Stimulated activated CD8-positive, alpha-beta memory T cell treated with anti-CD3 and anti-CD28 coated beads, Interleukin-12 subunit alpha, Interleukin-12 subunit beta, amount 100 ng/mL, for 24 hours (primary cell): Measurements from ENCODE around the gene PDIA5.

Experiments used
- DNase-seq: peaks from one replicate; pipeline ENCODE4 v3.0.0-alpha.2; 2020; ENCODE audit errors: extremely low read depth

Gene PDIA5

DNA sequence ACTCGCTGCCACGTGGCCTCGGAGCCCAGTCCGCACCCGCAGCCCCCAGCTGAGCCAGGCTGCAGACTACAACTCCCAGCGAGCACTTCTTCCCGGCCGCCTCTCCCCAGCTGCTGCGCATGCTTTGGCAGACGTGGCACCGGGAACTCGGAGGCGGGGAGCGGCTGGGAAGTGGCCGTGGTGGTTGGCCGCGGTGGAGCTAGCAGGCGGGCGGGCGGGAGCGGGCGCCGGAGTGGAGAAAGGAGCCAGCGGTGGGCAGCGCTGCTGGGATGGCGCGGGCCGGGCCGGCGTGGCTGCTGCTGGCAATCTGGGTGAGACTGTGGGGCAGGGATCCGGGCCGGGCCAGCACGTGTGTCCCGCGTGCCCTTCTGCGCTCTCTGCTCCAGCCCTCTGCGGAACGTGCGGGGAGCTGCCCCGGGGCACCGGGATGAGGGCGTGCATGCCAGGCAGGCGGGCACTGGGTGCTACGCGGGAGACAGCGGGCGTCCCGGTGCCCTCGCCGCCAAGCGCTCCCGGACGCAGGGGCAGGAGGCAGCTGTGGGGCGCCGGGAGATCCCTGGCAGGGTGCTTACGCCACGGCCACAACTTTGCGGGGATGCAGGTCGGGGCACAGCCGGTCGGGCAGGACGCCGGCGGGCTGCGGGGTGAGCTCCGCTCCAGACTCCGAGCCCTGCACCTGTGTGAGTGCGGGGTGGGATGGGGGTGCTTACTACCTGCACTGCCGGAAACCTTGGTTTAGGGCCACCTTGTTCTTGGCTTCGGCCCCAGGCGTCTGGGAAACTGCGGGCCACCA, at the start of gene PDIA5:
Gene PDIA5, plus strand, starts transcription at position 130 of the 793 bp plus-strand sequence. Its CDS starts 140 bp downstream, at position 270.
- DNase-seq, result peak; percentile 59

DNA sequence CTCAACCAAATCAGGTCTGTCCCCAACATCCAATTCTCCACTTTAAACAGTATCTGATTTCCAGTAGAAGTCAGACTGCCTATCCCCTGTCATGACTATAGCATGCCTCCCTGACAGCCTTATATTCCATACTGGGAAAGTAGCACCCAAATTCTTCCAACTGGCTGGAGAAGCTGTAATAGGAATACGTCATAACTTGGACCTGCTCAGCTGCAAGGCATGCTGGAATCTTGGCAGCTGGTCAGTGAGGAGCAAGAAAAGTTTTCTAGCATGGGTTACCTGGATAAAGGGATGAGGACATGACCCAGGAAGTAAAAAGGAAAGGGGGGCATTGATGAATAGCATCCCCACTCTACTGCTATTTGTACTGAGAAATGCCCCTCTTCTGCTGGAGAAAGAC, 48.1 kb upstream of the PDIA5 start:
- no peak for DNase-seq

DNA sequence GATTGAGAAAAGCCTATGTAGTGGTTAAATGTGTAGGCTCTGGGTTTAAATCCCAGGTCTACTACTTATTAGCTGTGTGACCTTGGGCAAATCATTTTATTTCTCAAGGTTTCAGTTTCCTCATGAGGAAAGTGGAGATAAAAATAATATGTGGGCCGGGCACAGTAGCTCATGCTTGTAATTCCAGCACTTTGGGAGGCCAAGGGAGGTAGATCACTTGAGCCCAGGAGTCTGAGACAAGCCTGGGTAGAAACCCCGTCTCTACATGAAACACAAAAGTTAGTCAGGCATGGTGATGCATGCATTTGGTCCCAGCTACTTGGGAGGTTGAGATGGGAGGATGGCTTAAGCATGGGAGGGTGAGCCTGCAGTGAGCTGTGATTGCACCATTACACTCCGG, 47.7 kb upstream of the PDIA5 start:
- DNase-seq, result no peak

DNA sequence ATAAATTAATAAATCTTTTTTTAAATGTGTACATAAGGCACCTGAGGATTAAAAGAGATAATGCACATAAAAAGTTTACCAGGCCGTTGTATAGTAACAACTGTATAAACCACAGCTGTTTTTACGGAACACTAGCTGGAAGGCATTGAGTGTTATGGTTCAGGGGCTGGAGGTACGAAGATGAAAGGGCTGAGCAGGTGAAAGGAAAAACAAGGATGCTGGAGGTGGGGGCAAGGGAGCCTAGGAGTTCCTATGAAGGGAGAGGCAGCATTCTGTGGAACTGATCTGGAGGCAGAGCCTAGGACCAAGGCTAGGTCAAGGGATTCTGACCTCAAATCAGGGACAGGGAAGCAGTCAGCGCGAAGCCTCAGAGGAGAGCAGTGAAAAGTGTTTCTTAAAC, 47.2 kb upstream of the PDIA5 start:
- no peak for DNase-seq

DNA sequence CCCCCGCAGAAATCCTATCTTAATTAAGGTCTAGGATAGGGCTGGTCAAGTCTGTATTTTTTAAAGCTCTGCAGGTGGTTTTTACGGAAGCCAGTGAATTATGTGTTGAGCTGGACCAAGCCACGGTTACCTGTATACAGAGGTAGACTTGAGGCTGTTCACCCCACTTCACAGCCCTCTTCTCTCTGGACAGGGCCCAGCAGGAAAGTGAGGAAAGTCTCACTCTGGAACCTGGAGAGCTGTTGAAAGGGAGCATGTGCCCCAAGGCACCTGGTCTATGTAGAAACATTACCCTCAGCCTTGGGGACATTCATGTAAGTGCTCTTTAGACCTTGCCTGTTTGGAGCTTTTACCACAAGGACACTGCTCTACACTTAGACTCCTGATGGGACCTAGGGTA, 46.1 kb upstream of the PDIA5 start:
- DNase-seq, result no peak

DNA sequence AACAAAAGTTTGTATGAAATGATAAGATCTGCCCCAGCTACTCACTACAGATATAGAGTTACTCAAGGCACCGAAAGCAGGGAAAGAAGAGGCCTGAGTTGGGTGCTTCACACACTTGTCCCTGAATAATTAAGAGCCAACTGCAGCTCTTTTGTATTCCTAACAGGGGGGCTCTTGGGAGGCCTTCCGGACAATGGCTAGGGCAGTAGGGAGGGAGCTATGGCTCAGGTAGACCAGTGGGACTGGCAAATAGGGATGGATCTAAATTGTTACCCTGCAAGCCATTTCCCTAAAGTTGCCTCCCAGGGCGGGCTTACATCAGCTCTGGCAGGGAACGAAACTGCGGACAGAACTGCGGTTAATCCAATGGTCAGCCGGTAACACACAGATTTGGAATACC, 45.4 kb upstream of the PDIA5 start:
- DNase-seq, result no peak

DNA sequence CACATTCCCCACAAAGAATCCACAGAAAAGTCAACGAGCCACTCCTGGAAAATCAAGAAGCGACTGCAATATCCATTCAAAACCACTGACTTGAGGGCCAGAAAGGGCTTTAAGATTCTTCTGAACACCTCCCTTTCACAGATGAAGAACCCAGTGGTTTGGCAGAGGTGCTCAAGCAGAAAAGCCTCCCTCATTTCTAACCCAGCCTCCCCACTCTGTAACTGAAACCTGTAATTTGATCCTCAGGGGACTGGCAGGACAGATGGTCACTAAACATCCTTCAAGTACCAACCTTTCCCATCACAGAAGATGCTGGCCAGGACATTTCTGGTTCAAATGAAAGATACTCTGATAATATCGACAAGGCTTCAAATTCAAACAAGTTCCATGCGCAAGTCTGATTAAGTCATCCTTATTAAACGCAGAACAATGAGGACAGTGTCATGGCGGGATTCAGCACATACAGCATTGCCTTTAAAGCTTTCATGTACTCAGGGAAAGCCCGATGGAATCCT, 44.8 kb upstream of the PDIA5 start:
- DNase-seq, result no peak

DNA sequence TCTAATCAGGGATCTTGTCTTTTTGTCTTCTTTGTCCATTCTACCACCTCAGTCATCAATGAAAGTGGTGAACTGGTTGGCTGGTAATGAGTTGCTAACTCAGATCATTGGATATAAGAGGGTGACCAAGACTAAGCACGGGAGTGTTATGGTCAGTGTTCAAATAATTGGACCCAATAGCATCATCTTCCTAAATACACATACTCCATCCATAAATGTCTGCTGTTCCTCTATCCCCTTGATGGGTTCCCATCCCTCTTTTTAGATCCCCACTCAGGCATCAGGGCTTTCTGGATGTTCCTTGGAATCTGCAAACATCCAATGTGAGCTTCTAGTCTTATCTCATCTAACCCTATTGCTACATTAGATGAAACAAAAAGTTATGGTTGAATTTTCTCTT, 42.8 kb upstream of the PDIA5 start:
- no peak for DNase-seq

DNA sequence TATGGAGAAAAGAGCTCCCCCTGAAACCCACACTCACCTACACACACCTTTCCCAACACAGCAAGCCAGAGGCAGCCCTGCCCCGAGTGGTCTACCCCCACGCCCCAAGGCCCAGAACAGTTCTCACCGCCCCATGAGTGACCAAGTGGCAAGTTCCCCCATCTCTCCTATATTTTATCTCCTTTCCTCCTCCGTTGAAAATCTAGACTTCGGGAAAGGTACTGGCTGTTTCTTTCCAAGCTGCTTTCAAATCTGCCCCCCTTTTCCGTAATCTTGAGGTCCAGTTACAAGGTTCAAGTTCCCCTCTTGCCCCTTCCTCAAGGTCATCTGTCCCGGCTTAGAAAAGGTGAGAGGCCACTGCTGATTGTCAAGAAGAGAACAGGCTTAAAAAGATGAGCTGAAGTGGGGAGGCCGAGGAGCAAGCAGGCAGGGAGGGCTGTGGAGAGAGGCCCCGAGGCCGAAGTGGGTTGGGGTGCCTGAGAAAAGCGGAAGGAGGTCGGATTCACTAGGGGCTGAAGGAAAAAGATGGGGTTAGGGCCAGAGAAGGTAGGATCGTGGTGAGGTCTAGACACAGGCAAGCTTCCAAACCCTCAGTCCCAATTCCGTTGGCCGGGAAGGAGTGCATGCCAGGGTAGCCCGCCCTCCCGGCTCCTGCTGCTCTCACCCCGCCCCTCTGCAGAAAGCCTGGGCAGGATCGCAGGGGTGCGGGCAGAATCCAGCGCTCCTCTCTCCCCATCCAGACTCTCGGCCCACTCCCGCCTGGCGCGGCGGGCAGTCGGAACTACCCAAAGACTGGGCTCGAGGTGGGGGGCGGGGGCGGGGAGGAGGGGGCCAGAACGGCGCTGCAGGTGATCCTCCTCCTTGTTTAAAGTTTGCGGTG, 40.9 kb upstream of the PDIA5 start:
- no peak for DNase-seq

DNA sequence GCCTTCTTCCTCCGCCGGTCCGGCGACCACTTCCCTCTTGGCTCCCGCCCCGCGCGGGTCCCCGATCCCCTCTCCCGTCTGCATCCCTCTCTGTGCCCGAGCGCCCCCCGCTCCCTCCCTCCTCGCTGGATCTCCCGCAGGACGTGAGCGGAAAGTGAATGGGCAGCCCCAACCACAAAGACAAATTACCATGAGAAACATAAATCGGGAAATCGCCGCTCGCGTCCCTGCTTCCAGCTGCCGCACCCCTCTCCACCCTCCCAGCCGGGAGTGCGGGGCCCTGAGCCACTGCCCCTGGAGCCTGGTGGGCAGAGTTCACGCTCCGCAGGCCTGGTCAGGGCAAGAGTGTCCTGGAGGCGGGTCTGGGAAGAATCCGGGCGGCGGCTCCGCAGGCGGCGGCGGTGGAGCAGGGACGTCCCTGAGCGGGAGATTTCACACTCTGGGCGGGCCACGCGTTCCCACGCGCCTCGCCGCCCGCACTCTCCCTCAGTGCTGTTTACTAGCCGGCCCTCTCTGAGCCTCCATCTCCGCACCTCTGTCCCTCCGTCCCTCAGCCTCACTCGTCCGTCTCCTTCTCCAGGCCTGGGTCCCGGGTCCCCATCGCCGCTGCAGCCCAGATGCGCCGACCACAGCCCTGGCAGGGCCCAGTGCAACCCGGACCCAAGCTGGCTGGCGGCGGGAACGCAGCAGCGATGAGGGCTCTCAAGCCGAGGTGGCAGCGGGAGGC, 40.1 kb upstream of the PDIA5 start:
- DNase-seq, result no peak

DNA sequence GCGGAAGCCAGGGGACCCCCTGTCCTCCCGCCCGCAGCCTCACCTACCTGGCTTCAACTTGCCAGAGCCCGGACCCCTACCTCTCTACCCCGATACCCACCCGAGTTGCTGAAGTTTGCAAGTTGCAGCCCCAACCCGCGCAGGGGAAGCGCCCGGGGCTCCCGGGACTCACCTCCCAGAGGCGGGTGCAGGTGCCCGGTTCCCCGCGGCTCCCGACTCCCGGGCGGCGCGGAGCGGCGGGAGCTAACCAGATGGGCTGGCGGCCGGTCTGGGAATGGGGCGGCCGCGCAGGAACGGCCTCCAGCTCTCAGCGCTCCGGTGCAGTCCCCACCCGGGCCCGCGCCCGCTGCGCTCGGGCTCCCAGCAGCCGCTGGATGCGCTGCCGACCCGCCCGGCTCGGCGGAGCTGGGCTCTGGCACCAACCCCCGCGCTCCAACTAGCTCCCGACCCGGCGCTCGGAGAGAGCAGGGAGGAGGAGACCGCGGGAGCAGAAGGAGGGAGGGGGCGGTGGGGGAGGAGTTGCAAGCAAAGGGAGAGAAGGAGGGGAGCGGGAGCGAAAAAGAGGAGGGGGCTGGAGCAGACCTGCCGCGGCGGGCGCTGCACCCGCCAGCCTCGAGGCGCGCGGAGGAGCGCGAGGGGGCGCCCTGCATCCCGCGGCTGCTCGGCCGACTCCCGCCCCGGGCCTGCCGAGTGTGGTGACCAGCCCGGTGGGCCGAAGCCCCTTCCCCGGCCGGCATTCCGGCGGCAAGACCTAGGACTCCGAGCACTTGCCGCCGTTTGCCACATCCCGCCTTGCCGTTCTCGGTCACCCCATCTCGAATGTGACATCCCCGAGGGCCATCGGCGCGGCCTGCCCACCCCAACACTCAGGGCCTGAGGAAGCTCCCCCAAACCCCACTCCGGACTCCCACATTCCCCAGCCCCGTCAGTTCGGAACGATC, 39.3 kb upstream of the PDIA5 start, which contains the start of gene SEMA5B:
Gene SEMA5B, minus strand, starts transcription at position 472 of the 941 bp plus-strand sequence. CDS start 66,500 bp downstream, outside the sequence.
- DNase-seq, result no peak

DNA sequence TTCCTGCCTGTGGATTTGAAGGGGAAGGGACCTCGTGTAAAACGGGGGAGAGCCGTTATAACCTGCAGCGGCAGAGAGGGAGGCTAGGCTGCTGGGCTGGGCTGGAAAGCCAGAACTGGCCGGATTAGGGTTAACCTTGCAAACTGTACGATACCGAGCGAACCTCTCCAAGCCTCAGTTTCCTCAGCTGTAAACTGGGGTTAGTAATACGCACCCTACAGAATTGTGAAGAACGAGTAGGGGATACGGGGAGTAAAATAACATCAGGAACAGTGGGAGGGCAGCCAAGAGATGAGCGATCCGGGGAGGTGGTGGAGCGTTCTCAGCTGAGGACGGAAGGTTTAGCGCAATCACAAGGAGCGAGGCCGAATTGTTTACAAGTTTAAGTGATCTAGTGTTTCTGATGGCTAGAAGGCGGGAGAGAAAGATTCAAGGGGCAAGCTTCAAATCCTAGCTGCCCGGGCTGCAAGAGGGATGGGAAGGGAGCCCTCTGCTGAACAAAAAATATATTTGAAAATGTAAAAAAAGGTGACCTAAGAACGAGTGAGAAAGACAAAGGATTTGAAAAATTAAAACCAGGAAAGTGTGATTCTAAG, 38.5 kb upstream of the PDIA5 start:
- DNase-seq, result no peak

DNA sequence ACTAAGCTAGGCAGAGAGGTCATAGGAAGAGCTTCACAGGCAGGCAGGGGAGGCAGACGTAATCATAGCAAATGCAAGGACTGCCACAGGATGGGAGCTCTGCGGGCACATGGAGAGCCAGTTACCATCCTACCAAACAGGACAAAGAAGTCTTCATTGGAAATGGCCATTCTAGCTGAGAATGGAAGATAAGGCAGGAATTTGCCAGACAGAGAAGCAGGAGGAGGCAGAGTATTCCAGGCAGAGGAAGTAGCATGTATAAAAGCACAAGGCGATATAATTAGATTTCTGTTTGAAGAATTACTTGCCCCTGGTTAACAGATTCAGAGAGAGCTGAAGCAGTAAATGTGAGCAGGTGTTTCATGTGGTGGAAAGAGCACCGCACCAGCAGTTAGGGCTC, 35.8 kb upstream of the PDIA5 start:
- no peak for DNase-seq

DNA sequence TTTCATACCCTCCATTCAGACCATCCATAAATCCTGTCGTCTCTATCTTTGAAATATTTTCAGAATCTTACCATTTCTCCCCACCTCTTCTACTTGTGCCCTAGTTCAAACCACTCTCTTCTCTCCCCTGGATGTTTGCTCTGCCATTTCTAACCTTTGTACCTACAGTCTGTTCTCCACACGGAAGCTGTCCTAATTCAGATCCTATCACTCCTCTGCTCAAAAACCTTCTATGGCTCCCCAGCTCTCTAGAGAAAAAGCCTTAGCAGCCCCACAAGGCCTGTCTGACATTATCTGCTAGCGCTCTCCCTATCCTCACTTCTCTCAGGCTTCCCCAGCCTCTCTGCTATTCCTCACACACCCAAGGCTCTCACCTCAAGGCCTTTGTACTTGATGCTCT, 34.8 kb upstream of the PDIA5 start:
- DNase-seq, result no peak

DNA sequence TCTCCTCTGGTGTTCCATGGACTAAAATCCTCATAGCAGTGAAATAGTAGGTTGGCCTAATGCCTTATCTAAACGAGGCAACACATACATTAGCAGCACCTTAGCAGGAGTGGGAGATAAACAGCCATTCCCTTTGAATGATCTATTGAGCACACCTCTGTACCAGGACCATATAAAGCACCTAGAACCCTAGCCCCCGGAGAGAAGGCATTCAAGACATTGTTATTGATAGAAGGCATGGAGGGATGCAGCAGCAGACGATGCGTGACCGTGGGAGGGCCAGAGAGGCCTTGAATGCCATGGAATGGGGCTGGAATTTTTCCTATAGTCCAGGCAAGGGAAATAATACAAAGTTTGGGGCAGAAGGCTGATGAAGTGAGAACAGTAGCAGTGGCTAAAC, 32.7 kb upstream of the PDIA5 start:
- no peak for DNase-seq

DNA sequence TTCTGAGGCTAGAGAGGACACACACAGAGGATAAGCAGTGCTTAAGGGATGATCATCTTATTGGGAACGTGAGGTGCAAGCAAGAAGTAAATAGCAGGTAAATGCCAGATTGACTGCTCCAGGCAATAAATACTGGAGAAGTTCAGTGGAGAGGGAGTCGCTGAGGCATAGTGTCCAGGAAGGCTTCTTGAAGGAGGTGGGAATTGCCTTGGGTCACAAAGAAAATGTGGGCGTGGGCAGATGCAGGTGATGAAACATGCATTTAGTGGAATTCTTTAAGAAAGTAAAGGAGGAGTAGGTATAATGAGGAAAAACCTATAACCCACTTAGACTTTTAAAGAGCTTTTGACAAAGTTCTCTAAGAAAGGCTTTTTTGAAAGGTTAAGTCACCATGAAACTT, 31.8 kb upstream of the PDIA5 start:
- DNase-seq, result no peak

DNA sequence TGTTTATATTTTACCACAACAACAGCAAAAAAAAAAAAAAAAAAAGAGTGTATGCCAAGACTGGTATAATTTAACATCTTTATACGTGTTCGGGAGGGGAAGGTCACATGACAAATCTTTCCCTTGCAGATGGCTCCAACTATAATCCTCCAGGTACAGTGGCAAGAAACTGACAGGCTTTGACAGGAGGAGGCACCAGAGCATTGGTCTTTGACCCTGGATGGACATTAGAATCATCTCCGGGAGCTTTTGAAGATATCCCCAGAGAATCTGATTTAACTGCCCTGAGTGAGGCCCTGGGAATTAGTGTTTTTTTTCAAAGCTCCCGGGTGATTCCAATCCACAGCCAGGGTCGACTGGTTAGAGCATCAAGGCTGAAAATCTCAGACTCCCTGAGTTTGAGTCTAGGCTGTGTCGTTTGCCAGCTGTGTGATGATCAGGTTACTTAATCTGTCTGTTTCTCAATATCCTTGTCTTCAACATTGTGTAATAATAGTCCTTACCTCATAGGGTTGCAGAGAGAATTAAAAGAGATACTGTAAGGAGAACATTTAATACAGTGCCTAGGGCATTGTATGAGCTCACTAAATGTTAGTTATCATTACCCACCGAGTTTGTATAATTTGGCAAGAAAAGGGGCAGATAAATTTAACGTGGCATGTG, 30.3 kb upstream of the PDIA5 start:
- no peak for DNase-seq

DNA sequence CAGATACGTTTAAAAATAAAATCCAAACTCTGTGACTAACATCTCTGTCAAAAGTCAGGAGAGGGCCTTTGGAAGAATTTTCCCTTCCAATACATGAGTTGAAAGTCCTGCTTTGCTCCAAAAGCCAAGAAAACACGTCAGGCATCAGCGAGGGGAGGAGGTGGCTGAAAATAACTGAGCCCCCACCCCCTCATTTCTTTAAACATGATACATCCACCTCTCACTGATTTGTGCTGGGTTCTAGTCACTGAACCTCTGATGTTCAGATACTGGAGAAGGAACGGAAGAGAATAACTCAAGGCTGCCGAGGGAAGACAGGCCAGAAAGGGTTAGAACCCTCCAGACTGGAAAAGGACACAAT, 29.8 kb upstream of the PDIA5 start:
- DNase-seq, result no peak

DNA sequence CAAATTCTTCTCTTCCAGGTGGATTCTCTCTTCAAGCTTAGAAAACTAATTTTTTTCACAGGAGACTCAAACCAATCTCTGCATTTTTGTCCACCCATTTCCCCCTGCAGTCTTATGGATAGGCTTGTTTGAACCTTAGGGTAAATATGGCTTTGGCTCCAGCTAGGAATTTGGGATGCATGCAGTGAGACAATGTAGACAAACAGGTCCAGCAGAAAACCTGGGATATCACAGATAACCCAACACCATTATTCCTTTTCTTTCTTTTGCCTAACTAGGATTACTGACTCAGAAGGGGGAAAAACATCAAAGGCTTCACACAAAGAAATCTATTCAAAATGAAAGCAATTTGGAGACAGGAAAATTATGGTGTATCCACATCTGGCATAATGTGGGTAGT, 28.1 kb upstream of the PDIA5 start:
- no peak for DNase-seq

DNA sequence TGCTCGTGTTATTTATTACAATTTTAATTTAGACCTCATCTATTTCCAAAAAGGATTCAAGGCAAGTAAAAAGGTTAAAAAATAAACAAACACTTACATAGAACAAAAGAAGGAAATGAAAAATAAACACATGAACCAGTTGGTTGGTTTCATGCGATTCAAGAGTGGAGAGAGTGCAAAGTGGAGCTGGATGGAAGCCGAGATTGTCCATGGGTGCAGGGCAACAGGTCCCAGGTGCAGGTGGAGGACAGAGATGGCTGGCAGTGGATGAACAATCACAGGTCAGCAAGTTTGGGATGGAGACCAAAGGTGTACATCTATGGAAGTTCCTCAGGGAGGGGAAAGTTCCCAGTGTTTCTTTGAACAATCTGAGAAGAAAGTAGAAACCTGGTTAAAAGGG, 27.6 kb upstream of the PDIA5 start:
- DNase-seq, result no peak
